GM21737 (cell line): Measurements from ENCODE around the gene BARX2.

Experiments
- ATAC-seq: cut with Tn5 transposase; IDR thresholded peaks from one replicate; pipeline ENCODE4 v1.9.1; 2021; ENCODE audit warnings: mild to moderate bottlenecking, moderate library complexity; ENCODE audit not compliant: unreplicated experiment

The BARX2 gene

GRCh38 chr11:129373489-129373953 is 2.1 kb upstream of the BARX2 start:
- no peak for ATAC-seq

DNA sequence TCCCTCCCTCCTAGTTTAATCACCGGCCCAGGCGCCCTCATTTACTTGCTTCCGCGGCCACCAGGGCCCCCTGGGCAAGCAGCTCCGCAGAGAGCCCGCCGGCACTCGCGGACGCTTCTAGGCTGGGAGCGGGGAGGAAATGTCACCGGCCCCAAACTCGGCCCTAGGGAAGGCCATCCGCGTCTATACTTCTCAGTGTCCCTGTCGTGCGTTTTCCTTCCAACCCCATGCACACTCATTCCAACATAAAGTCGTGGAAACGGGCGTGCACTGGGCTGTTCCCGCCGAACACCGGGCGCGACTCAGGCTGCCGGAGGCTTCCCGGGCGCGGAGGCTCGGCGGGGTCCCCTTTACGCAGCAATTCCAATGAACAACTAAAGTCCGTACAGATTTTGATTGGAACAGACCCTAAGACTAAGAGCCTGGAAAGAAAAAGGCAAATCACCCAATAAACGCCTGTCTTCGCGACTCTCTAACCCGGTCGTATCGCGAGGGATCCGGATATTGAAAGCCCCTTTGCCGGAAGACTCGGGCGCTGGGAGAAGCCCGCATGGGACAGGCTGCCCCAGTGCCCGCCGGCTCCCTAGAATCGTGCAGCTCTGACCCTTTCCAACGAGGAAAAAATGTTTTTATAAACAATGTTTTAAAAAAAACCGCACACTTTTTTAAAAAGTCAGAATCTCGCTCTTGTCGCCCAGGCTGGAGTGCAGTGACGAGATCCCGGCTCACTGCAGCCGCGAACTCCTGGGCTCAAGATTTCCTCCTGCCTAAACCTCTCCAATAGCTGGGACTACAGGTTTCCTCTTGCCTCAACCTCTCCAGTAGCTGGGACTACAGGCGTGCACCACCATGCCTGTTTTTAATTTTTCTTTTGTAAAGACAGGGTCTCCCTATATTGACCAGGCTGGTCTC is 1.3 kb upstream of the BARX2 start:
- no peak for ATAC-seq

GRCh38 chr11:129374993-129375750 is 476 bp upstream of the BARX2 start:
- no peak for ATAC-seq

DNA sequence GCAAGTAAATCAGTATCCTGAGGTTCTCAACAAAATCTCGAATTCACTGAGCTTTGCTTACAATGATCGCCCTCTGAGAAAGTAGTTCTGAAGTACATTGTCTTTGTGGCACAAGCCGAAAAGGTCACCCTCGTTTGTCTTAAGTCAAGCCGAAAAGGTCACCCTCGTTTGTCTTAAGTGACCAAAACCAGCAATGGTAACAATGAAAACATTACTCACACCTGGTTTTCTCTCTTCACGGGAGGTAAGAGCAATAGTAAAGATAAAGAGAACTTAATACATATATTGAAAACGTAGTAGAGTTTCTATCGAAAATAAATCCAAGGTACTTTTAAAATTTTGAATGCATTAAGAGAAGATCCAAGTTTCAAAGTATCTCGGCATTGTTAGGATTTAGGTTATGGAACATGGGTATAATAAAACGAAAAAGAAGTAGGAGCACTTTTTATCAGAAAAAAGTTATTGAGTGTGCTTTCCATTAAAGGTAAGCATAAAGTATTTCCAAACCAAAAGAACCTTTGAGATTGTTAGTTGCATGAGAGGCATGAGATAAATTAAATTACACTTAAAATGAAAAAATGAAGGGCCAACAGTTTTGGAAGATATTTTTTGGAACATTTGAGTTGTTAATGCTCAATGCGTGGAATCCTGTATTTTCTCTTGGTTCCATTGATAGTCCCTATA is 1.2 kb downstream of the BARX2 start:
- no peak for ATAC-seq

- no peak for ATAC-seq
Observed at GRCh38 chr11:129377739-129378138, 2.1 kb downstream of the BARX2 start.

DNA sequence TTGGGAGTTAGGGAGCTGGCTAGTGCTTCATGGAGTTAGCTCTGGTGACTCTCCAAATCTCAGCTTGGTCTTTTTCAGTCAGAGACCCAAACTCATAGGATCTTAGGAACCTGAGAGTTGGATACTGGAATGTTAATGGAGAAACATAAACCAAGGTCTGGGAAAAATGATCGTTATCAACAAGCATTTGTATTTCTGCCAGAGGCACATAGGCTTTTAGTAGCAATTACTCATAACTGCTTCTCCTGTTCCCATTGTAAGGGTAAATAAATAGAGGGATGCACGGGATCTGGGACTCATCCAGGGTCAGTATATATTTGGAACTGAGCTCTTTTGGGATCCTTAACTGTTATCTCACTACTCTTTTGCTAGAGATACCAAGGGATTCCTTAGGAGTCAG is 4.8 kb downstream of the BARX2 start:
- no peak for ATAC-seq

GRCh38 chr11:129382583-129382982 is 6.9 kb downstream of the BARX2 start:
- ATAC-seq, result no peak

GRCh38 chr11:129383060-129383459 is 7.4 kb downstream of the BARX2 start:
- no peak for ATAC-seq

DNA sequence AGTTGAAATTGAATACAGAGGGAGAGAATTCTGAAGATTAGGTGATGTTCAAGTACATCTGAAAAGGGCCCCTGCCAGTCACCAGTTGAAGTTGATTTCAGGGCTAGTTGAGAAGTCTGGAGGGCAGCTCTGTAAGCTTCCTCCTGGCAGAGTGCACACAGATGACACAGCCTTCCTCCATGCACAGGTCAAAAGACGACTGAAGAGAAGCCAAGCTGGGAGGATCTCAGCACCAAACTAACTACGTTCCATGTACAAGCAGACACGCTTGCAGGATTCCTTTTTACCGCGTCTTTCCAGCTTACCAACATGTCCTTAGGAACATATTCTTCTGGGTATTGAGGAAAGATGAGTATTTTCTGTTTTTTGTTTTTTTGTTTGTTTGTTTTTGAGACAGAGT is 7.9 kb downstream of the BARX2 start:
- no peak for ATAC-seq

- no peak for ATAC-seq
Observed at GRCh38 chr11:129384415-129384814, 8.8 kb downstream of the BARX2 start.

GRCh38 chr11:129385801-129386200 is 10.2 kb downstream of the BARX2 start:
- no peak for ATAC-seq

DNA sequence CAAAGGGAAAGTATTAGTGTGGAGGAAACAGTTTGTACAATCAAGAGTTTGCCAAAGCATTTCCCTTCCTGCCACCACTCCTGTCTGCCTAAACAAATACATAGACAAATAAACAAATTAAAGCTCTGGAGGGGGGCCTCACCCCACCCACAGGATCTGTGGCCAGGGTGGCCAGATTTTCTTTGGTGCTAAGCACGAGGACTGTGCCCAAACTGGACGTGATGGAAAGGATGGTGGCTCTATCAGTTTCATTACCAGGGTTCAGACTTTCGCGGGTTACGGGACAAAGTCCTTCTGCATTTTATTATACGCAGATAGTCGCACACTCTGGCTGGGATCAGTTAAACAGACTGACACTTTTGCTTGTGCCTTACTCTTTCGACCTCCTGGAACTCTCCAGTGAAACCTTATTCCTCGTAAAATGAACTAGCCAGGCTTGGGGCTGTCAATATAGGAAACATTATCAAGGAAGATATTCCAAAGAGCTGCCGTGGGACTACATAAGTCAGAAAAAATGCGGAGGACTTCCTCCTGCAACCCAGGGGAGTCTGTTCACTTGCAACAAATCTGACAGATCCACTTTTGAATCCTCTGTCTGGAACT is 11.2 kb downstream of the BARX2 start:
- ATAC-seq, result no peak

DNA sequence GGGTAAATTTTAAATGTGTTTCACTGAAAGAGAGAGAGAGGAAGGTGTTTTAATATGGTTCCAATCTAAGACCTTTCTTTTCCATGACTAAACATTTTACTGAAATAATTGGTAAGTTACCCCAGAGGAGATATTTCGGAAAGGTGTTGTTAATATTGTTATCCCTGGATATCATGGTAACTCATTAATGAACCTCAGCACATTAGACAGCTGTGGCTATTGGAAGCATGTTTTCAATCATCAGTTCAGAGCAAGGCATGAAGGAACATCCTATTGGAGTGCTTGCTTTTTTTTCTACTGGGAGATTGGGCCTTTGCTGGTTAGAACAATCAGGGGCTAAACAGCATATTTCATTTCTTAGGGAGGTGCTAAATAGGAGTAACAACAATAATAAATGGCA is 11.8 kb downstream of the BARX2 start:
- no peak for ATAC-seq

DNA sequence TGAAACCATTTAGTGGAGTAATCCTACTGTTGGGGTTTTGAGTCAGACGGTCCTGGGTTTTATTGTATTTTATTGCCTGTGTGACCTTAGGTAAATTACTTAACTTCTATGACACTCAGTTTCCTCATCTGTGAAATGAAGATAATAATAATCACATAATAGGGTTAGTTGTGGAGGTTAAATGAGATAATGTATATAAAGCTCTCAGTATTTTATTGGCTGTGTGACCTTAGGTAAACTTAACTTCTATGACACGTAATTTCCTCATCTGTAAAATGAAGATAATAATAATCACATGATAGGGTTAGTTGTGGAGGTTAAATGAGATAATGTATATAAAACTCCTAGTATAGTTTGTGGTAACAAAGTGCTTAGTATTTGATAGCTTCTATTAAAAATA is 13.2 kb downstream of the BARX2 start:
- ATAC-seq, result no peak

- no peak for ATAC-seq
Observed at GRCh38 chr11:129390303-129390821, 14.7 kb downstream of the BARX2 start.

DNA sequence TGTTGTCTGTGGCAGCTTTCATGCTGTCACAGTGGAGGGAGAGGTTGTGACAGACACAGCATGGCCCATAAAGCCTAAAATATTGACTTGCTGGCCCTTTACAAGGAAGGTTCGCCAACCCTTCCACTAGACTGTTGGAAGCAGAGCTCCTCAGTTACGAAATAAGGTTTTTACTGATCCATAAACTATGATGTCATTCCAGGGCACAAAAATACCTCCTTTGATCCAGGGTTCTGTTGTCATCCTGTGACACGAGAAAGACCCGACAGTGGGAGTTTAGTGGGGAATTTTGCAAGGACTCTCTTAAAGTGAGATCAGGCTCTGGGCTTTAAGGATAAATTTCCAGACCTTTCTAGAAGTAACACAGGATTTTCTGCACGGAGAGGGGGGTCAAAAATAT is 15.7 kb downstream of the BARX2 start:
- ATAC-seq, result no peak

GRCh38 chr11:129391821-129392220 is 16.2 kb downstream of the BARX2 start:
- no peak for ATAC-seq

GRCh38 chr11:129392995-129393394 is 17.3 kb downstream of the BARX2 start:
- no peak for ATAC-seq

DNA sequence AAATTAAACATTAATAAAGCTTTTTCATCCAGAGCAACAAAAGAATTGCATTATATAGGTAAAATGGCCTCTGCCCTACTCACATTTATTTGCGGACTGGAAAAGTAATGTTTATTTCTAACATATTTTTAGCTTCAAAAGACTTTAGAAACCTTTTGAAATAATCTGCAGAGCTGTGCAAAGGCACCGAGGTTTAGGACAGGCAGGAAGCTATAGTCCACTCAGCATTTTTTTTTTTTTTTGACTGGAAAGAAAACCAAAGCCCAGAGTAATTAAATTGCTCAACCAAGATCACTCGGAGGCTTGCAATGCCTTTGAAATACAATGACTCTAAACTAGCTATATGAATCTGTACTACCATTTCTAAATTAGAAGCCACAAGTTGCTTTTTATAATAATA is 19.1 kb downstream of the BARX2 start:
- ATAC-seq, result no peak

DNA sequence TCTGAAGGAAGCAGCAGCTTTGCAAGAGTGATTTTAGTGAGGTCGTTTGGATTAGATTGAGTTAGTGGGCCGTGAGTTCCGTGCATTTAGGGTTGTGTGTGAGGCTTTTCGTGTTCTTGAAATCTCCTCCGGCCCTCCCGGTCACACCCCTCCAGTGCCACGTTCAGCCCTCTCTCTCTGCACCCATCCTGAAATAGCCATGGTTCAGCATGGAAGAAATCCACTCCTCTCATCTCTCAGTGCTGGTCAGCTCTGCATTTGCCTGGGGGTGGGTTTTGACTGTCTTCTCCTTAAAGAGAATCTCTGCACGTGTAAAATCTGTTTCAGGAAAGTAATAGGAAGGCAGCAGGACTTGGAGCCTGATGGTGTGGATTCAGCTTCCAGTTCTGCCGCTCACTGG is 19.8 kb downstream of the BARX2 start:
- ATAC-seq, result no peak

- ATAC-seq, result no peak
Observed at GRCh38 chr11:129395883-129396282, 20.2 kb downstream of the BARX2 start.
